Stomach (tissue), 9 donors: ENCODE data around the gene TAOK1. TPM values are rescaled to one million over a fixed set of nuclear protein-coding genes. Genes with fewer than 3 reads are reported as not detected.

Experiments used
- DNase-seq, 2 donors: peaks; one replicate each; pipeline versions ENCODE4 v3.0.0 to v3.0.0-alpha.2; 2013 to 2019
- H3K27ac ChIP-seq, 5 donors: fragments of 200-600 bp in 4 of 5; sonication (generic) in 4 of 5; one replicate each; pipeline ENCODE4 v1.5.1; 2013 to 2019; ENCODE audit warnings: mild to moderate bottlenecking in 1 of 5, moderate library complexity in 1 of 5
- H3K27me3 ChIP-seq, 3 donors: fragments of 200-600 bp; sonication (generic); one replicate each; pipeline ENCODE4 v1.5.1; 2017 to 2019; ENCODE audit warnings: mixed run types in 1 of 3
- H3K36me3 ChIP-seq, 4 donors: fragments of 200-600 bp; sonication (generic); 1 replicate in 3 of 4; 2 replicates in 1 of 4; pipeline ENCODE4 v1.5.1; 2016 to 2019
- H3K4me1 ChIP-seq, 4 donors: fragments of 200-600 bp; sonication (generic); one replicate each; pipeline ENCODE4 v1.5.1; 2016 to 2019
- H3K4me3 ChIP-seq, 4 donors: fragments of 200-600 bp; sonication (generic) in 3 of 4; one replicate each; pipeline ENCODE4 v1.5.1; 2016 to 2019; ENCODE audit warnings: mild to moderate bottlenecking in 1 of 4
- H3K9me3 ChIP-seq, 4 donors: fragments of 200-600 bp; sonication (generic); one replicate each; pipeline ENCODE4 v1.5.1; 2016 to 2019
- EP300 ChIP-seq: sonication (generic); formaldehyde crosslinking; IDR thresholded peaks from one replicate; pipeline ENCODE4 v1.6.1; 2017; ENCODE audit warnings: antibody characterized with exemption
- POLR2A ChIP-seq, 4 donors: fragments of 450-650 bp; IDR thresholded peaks; one replicate each; pipeline ENCODE4 v1.6.1; 2016; ENCODE audit warnings: antibody characterized with exemption in 4 of 4, control low read depth in 2 of 4, mild to moderate bottlenecking in 1 of 4, moderate library complexity in 1 of 4
- POLR2AphosphoS5 ChIP-seq, 3 donors: sonication (generic); formaldehyde crosslinking; IDR thresholded peaks; one replicate each; pipeline ENCODE4 v1.6.1; 2016; ENCODE audit warnings: antibody characterized with exemption in 3 of 3
- WGBS, 5 donors: extraction: QIAGEN DNeasy Blood & Tissue Kit in 3 of 5; methylation state at CpG; one replicate each; pipeline versions ENCODE4 v1.1.5 to v1.1.7; 2013 to 2018; 5-methylcytosine and 5-hydroxymethylcytosine counted together
- intact Hi-C: fragments of 100-400 bp; cut with DNase I; formaldehyde crosslinking; loops from one replicate; pipeline ENCODE4 v1.15.1; 2023; ENCODE audit warnings: low total_unique reads
- polyA plus RNA-seq, 3 donors: library from polyadenylated mRNA; stranded (reverse); fragments of 200-250 nt; gene quantifications; one replicate each; pipeline ENCODE4 v1.2.3, GENCODE V29; 2013
- total RNA-seq, 5 donors: library from RNA; depleted of rRNA; stranded (reverse); fragments of >200 nt; gene quantifications; one replicate each; pipeline versions ENCODE4 v1.1.0 to v1.2.3, GENCODE V29; 2014 to 2016
- TF ChIP-seq, protein P1 (sequence below), 7 experiments: fragments of 450-650 bp in 4 of 7; fragments of 200-600 bp in 3 of 7; sonication (generic) in 3 of 7; IDR thresholded peaks; one replicate each; pipeline ENCODE4 v1.5.1; 2016 to 2019; ENCODE audit warnings: antibody characterized with exemption in 7 of 7, control low read depth in 2 of 7, mild to moderate bottlenecking in 1 of 7
- donor health status: healthy with polysubstance abuse.
- donor health status: Bipolar disorder and iron deficiency.
- donor health status: healthy.

The TAOK1 gene
- total and polyA plus RNA-seq, 8 donors, result 4.4 to 230 (median 44.7) TPM

DNA sequence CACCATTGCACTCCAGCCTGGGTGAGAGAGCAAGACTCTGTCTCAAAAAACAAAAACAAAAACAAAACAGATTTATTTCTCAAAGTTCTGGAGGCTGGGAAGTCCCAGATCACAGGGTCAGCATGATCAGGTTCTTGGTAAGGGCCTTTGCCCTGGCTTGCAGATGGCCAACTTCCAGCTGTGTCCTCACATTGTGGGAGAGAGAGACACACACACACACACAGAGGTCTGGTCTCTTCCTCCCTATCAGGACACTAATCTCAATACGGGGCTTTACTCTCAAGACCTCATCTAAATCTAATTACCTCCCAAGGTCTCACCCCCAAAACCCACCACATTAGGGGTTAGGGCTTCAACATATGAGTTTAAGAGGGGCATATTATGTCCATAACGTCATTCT, 26.4 kb upstream of the TAOK1 start:
- 84 to 97% (median 86%) methylated on average over 2 of the region's 2 CpGs for WGBS, 5 donors
- TF ChIP-seq, protein P1, sequence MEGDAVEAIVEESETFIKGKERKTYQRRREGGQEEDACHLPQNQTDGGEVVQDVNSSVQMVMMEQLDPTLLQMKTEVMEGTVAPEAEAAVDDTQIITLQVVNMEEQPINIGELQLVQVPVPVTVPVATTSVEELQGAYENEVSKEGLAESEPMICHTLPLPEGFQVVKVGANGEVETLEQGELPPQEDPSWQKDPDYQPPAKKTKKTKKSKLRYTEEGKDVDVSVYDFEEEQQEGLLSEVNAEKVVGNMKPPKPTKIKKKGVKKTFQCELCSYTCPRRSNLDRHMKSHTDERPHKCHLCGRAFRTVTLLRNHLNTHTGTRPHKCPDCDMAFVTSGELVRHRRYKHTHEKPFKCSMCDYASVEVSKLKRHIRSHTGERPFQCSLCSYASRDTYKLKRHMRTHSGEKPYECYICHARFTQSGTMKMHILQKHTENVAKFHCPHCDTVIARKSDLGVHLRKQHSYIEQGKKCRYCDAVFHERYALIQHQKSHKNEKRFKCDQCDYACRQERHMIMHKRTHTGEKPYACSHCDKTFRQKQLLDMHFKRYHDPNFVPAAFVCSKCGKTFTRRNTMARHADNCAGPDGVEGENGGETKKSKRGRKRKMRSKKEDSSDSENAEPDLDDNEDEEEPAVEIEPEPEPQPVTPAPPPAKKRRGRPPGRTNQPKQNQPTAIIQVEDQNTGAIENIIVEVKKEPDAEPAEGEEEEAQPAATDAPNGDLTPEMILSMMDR (IDR thresholded peaks at IDR 0.05), result no peak
- TF ChIP-seq POLR2A (IDR thresholded peaks at IDR 0.05) (no peak), POLR2AphosphoS5 (IDR thresholded peaks at IDR 0.05) (no peak)

DNA sequence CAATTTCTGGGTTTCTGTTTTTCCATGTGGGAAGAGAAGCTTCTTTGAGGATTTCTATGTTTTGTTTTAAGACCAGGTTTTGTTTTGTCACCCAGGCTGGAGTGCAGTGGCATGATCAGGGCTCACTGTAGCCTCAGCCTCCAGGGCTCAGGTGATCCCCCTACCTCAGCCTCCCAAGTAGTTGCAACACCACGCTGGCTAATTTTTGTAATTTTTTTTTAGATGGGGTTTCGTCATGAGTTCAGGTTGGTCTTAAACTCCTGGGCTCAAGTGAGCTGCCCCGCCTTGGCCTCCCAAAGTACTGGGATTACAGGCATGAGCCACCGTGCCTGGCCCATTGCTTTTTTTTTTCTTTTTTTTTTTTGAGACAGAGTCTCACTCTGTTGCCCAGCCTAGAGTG, 25.5 kb upstream of the TAOK1 start:
- H3K9me3 ChIP-seq, result no peaks in the 10 kb centered on the region
- no peak for DNase-seq
- H3K27ac ChIP-seq, result no peak overlapping the region
- TF ChIP-seq POLR2A (IDR thresholded peaks at IDR 0.05), result no peak
- TF ChIP-seq, protein P1 (IDR thresholded peaks at IDR 0.05), result no peak
- TF ChIP-seq EP300, result no peak
- no peak for TF ChIP-seq POLR2AphosphoS5 (IDR thresholded peaks at IDR 0.05)
- no peaks in the 10 kb centered on the region for H3K36me3 ChIP-seq
- WGBS, 5 donors, result 81 to 92% (median 88%) methylated on average over 4 of the region's 4 CpGs
- no peaks in the 10 kb centered on the region for H3K27me3 ChIP-seq
- intact Hi-C loops, result no loop called here
- H3K4me1 ChIP-seq, result peaks cover under 1 to 5% (median 4%) of the 10 kb centered on the region in 4 donors
- H3K4me3 ChIP-seq, result no peak overlapping the region

More for the DNA sequence above, 26.4 kb upstream of the TAOK1 start:
- Histone ChIP-seq H3K9me3 (no peaks in the 10 kb centered on the region), H3K4me1 (no peaks in the 10 kb centered on the region), H3K27me3 (no peaks in the 10 kb centered on the region), H3K4me3 (no peak overlapping the region), H3K27ac (no peak overlapping the region), H3K36me3 (no peaks in the 10 kb centered on the region)
- no peak for DNase-seq
- intact Hi-C loops, result no loop called here

DNA sequence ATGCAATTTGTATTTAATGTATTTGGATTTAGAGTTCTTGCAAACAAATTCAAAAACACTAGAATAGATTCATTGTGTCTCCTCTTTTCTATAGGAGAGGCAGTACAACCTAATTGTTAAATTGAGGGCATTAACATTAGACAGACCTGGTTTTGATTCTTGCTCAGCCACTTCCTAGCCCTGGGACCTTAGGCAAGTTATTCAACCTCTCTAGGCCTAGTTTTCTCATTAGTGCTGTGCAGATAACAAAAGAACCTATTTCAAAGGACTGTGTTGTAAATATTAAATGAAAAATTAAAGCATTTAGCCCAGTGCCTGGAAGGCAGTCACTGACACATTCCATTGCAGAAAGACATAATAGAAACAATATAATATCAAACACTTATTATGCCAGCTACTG, 22.0 kb upstream of the TAOK1 start:
- H3K4me3 ChIP-seq, result no peak overlapping the region
- no peaks in the 10 kb centered on the region for H3K9me3 ChIP-seq
- TF ChIP-seq, protein P1 (IDR thresholded peaks at IDR 0.05), result no peak
- TF ChIP-seq POLR2A (IDR thresholded peaks at IDR 0.05) (no peak), POLR2AphosphoS5 (IDR thresholded peaks at IDR 0.05) (no peak), EP300 (no peak)
- no peaks in the 10 kb centered on the region for H3K27me3 ChIP-seq
- no peak for DNase-seq
- intact Hi-C loops, result no loop called here
- H3K27ac ChIP-seq, result no peak overlapping the region
- H3K4me1 ChIP-seq, result peaks cover 4 to 11% (median 9%) of the 10 kb centered on the region in 4 donors
- H3K36me3 ChIP-seq, result no peaks in the 10 kb centered on the region

DNA sequence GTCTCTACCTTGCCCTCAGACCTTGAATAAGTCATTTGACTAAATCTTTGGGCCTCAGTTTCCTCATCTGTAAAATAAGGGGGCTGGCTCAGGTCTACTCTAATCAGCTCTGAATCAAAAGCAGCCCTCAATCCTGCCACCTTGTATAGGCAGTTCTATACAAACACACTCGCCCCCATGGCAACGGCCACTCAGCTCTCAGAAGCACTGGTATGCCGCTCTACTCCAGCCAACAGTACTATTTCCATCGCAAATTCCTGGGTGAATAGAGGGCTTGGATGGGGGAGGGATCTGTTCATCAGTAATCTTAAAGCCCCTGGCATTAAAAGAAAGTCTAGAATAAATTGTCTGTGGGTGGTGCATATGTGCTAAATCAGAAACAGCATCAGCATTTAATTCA, 21.2 kb upstream of the TAOK1 start:
- H3K4me1 ChIP-seq, result peaks cover 4 to 11% (median 9%) of the 10 kb centered on the region in 4 donors
- no peak overlapping the region for H3K4me3 ChIP-seq
- intact Hi-C loops, result no loop called here
- no peaks in the 10 kb centered on the region for H3K27me3 ChIP-seq
- no peaks in the 10 kb centered on the region for H3K9me3 ChIP-seq
- TF ChIP-seq POLR2AphosphoS5 (IDR thresholded peaks at IDR 0.05) (no peak), EP300 (no peak), POLR2A (IDR thresholded peaks at IDR 0.05) (no peak)
- TF ChIP-seq, protein P1 (IDR thresholded peaks at IDR 0.05), result no peak
- no peaks in the 10 kb centered on the region for H3K36me3 ChIP-seq
- DNase-seq, result peak in 1 of 2 donors; percentile 66
- WGBS, 5 donors, result 39 to 63% (median 59%) methylated on average over 4 of the region's 4 CpGs
- H3K27ac ChIP-seq, result no peak overlapping the region
